HG02763 (cell line): ENCODE measurements around the gene BACE2.
"Not testable (repeated sequence)": the region's sequence is repeated elsewhere in the genome, so short reads cannot be mapped to it uniquely, and the experiment has no call there.

Experiments used
- ATAC-seq: cut with Tn5 transposase; IDR thresholded peaks from one replicate; pipeline ENCODE4 v1.9.1; 2021; ENCODE audit warnings: mild to moderate bottlenecking, moderate library complexity; ENCODE audit not compliant: unreplicated experiment

BACE2 gene

DNA sequence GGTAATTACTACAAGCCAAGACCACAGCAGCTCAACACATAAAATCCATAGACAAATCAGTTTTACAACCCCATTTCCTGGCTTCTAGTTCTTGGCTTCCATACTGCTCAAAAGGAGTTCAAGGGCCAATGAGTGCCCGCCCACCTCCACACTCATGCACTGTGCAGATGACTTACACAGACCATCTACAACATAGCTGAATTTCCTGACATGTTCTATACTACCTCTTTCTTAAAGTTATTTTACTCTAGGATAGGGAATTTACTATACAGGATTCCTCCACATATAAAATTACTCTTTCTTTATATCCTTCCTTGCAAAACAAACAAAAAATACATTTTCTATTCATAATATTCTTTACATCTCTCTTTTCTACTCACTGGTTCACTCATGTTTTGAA, 14.6 kb downstream of the BACE2 start:
- ATAC-seq = no peak

DNA sequence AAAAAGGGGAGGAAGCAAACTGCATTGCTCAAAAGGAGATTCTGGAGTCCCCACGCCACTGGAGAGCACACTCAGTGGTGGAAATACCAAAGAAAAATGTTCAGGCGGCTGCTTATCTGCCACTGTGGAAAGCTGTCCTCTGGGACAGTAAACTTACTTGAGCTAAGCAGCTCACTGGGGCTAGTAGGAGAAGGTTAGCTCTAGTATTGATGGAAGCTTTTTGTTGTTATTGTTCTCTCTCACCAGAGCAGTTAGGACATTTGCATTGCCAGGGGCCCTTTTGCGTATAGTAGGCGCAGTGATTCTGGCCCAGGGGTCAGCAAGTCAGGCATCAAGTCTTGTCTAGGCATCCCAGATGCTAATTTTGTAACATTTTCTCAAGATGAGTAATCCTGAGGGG, 15.6 kb downstream of the BACE2 start:
- no peak for ATAC-seq

DNA sequence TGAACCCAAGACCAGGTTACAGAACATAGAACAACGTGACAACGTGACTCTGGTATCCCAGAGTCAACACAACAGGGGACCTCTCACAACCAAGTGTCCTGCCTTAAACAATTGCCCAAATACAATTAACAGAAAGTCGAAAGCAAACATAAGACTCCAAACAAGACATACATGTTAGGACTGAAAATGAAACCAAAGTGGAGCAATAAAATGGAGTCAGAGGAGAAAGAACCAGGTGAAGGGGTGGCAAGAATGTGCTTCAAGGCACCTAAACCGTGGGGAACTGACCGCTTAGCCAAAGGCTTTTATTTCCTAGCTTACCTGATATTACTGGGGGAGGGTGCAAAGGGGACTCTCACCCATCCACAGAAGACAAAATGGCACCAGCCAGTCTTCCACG, 17.8 kb downstream of the BACE2 start:
- no peak for ATAC-seq

DNA sequence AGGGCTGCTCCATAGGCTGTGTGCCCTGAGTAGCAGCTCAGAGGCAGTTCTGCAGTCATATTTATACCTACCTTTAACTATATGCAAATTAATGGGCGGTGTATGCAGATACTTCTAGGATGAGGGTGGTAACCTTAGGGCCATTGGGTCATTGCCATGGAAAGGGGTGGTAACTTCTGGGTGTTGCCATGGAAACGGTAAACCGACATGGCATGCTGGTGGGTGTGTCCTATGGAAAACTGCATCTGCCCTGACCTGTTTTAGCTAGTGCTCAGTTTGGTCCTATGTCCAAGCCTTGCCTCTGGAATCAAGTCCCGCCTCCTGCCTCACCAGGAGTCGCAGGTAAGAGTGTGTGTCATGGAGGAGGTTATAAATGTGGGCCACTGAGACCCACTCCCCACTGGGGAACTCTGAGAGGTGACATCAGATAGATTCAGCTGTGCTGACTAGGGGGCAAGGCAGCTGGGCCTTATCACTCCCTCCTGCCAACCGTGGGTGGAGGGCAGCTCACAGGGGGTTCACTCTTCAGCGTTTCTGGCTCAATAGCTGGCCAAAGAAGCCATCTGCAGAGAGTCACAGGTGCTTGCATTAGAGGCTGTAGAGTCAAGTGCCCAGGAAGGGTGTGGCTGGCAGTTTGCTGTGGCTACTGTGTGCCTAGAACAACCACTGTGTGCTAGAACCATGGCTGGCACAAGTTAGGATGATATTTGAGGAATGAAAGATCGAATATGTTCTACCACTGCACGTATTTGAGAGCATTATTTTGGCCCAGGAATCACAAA, 19.0 kb downstream of the BACE2 start:
- no peak for ATAC-seq

DNA sequence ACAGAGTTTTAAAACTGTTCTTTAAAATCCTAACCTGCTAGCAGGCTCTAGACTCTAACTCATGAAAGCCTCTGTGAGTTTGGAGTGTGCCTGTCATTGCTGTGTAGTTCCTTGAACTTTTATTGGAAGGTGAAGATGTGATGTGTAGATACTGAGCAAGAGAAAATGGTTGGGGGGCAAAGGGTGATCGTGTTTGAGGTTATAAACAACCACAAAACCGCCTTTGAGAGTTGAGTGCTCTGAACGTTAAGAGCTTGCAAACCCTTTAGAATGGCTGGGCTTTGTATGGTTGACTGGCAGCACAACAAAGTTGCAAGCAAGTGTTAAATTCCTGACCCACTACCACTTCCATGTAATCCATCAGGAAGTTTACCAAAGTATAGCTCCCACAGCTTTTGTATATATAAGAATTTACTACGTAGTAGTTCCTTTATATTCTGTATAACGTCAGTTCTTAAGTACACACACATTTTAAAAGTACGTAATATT, 19.6 kb downstream of the BACE2 start:
- no peak for ATAC-seq

DNA sequence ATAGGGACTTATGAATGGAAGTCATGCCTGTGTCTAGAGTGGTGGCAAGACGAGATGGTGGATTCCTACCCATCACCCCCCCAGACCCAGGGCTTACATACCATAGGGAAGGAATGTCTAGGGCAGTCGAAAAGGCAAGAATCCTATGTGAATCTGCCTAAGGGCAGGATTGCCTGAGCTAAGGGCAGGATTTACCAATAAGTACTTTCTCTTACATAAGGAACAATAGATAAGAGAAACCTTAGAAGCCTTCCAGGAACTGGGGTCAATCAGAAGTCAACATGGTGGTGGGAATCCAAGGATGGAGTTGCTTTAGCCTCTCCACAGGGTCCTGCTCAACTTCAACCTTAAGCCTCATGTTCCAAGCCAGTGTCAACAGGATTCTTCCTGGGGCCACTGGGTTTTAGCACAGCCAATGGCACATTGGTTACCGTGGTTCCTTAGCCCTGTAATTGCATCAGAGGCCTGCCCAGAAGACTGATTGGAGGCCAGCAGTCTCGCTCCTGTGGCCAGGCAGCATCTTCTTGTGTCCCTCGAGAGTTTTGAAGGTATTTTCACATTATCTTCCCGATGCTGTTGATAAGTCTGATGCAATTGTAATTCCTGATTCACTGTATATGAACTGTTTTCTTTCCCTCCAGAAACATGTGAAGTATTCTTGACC, 20.7 kb downstream of the BACE2 start:
- ATAC-seq = no peak

DNA sequence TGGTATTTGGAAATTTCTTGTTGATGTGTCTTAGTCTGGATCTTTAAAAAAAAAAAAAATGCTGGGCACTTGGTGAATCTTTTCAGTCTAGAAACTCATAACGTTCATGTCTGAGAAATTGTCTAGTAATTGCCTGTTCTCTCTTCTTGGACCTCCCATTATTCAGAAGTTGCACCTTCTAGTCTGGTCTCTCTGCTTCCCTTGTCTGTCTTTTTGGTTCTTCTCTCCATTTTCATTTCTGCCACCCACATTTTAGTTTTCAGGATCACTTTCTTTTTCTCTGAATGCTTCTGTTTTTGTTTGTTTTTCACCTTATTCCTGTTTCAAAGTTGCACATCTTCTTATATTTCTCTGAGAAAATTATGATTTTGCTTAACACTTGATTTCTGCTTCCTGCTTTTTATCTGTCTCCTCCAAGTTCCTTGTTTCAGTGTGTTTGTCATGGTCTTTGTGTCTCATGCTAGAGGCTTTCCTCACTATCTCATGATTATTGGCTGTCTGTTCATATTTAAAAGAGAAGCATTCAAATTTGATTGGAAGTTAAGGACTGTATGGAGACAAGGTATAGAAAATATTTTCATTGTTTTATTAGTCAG, 21.3 kb downstream of the BACE2 start:
- no peak for ATAC-seq

DNA sequence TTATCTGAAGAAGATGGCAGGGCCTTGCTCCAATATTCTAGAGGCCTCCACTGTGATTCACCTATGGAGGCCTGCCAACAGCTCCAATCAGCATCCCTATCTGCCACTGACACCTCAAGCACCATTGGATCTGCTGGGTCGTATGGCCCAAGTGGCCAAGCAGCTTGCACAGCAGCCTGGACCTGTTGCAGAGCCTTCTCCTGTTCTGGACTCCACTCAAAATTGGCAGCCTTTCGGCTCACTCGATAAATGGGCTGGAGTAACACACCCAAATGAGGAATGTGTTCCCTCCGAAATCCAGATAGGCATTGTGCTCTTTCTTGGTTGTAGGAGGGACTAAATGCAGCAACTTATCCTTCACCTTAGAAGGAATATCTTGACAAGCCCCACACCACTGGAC, 24.6 kb downstream of the BACE2 start:
- ATAC-seq = not testable (repeated sequence)

DNA sequence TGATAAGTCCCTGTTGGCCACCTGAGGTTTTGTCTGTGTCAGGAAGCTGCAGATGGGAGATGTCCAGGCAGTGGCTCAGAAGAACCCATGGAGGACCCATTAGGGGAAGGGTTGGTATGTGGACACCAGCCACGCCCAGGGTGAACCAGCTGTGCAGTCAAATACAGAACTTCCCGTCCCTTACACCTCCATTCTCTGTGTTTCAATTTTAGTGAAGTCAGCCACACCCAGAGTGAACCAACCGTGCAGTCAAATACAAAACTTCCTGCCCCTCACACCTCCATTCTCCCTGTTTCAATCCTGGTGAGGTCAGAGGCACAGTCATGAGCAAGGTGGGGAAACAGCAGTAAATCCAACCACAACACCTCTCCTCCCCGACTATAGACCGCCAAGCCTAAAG, 27.4 kb downstream of the BACE2 start:
- no peak for ATAC-seq

DNA sequence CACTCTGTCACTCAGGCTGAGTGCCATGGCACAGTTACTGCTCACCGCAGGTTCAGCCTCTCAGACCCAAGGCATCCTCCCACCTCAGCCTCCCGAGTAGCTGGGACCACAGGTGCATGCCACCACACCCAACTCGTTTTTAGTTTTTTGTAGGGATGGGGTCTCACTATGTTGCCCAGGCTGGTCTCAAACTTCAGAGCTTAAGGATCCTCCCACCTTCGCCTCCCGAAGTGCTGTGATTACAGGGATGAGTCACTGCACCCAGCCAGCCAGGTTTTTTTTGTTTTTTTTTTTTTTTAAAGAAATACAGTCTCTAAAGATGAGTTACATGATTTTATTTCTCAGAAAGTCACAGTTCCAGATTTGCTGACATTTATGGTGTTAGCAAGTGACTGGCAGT, 29.0 kb downstream of the BACE2 start:
- ATAC-seq = no peak

DNA sequence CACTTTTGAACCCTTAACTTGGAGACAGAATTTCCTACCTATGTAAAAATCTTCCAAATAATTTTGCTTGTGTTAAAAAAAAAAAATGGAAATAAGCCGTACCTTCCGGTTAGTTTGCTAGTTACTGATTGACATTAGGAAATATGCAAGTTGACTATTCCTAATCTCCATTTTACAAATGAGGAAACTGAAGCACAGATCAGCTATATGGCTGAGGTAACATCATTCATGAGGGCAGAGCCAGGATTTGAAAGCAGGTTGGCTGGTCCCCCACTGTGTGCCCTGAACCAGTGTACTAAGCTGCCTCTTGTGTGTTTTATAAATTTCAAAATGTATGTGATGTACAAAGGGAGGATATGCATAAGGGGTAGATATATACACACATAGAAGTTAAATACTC, 29.6 kb downstream of the BACE2 start:
- ATAC-seq = no peak

DNA sequence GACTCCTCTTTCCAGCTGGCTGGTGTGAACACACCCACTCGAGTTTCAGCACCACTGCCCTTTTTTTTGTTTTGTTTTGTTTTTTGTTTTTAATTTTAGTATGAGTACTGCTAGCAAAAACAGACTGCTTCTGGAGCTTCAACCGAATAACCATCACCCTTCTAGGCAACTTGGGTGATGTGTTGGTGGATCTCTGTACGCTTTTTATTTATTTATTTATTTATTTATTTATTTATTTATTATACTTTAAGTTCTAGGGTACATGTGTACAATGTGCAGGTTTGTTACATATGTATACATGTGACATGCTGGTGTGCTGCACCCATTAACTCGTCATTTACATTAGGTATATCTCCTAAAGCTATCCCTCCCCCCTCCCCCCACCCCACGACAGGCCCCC, 30.7 kb downstream of the BACE2 start:
- not testable (repeated sequence) for ATAC-seq

DNA sequence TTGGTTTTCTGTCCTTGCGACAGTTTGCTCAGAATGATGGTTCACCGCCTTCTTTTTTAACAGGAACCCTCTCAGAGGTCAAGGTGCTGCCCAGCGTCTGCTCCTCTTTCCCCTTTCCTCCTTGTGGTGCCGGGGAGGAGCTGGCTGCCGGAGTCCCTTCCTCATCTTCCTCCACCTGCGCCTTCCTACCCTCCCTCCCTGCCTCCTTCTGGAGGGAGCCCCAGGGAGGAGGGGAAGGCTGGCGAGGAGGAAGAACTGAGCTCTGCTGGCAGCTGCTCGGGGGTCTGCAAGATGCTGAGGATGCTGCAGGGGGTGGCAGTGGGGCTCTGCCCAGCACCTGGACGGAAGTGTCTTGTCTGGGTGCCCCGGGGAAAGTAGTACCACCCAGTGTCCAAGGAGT, 31.2 kb downstream of the BACE2 start:
- no peak for ATAC-seq

DNA sequence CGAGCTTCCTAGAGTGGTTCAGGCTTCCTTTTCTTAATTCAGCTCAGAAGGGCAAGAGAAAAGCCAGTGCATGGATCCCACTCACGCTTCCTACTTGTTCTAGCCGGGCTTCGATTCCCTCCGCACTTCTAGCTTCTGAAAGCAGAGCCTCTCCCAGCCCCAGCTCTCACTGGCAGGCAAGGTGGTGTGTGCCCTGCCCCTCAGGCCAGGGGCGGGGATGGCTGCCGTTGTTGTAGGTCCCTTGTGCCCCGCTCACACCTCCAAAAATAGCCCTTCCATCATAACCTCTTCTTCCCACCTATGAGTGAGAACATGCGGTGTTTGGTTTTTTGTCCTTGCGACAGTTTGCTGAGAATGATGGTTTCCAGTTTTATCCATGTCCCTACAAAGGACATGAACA, 31.6 kb downstream of the BACE2 start:
- no peak for ATAC-seq

DNA sequence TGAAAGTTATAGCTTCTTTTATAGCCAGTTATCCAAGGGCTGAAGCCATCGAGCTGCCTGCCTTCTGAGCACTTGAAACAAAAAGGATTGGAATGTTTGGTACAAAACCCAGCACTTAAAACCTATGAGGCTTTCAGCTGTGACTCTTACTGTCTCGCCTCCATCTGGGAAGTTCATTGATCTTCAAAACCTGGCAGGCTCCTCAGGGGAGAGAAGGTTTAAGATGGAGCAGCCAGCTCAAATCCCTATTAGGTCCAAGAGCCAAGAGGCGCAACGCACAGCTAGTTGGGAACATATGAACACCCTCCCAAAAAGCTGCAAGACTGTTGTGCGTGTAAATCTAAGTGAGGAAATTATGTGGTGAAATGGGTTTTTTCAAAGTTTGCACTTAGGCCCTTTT, 33.4 kb downstream of the BACE2 start:
- no peak for ATAC-seq

DNA sequence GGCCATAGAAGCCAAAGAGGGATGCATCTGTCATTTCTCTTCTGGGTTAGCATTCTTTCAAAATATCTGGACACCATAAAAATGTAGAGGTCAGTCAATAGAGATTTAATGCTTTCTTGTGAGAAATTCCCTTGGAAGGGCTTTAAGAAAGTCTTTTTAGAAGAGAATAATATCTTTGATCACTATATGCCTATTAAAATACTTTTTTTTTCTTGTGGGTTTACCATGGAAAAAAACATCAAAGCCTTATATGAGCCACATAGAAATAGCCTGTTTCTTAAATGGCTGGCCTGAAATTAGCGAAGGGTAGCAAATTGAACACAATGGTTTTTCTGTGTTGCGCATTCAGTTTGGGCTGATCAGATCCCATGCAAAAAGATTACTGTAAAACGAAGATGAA, 36.8 kb downstream of the BACE2 start:
- ATAC-seq = no peak

DNA sequence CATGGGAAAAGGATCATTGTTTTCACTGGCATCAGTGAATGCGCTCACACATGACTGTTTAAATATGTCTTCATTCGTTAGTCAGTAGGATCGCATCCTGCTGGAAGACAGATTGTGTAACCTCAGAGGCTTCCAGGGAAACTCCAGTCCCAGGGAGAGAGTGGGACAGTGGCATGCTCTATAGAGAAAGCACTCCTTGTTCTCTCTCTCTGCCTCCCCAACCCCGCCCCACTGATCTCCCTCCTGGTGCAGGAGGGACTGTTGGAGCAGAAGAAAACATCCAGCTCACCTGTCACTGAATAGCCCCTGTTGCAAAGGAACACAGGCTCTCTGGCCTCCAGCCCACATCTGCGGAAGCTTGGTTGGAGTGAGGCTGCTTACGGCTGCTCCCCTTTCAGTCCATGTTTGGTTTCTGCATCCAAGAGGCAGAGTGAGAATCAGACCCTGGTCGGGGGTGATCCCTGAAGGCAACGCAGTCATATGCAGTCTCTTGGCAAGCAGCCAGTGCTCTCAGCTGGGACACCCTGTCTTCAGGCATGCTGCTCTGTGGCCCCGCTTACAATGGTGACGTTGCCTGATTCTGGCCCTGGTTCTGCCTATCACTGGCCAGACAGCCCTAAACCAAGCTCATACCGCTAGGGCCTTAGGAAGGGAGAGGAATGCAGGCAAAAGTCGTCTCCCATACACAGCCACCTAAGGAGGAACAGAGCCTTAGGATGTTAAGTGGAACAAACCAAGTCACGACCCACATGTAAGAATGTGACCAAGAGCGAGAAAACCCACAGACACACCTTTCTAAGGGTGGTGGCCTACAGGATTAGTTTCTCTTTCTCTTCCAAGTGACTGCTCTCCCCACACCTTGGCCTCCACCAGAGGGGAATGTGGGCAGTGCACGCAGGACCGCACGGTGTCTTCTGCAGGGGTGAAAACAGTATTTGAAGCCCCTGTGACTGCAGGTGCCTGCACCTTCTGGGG, 39.7 kb downstream of the BACE2 start:
- no peak for ATAC-seq

DNA sequence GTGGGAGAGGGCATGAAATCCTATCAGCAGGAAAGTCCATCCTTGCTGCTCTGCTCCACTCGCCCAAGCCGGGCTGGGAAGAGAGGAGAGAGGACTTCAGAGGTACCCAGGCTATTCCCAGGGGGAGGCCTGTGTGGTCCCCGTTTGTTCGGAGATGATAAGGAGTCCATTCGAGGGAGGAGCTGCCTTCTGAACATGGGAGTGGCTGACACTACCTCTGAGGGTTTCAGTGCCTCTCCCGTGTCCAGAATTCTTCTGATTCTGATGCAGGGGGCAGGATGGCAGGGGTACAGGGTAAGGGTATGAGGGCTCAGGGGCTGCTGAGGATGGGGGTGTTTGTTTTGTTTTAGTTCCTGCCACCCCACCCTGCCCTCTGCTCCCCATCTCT, 40.4 kb downstream of the BACE2 start:
- ATAC-seq = no peak

DNA sequence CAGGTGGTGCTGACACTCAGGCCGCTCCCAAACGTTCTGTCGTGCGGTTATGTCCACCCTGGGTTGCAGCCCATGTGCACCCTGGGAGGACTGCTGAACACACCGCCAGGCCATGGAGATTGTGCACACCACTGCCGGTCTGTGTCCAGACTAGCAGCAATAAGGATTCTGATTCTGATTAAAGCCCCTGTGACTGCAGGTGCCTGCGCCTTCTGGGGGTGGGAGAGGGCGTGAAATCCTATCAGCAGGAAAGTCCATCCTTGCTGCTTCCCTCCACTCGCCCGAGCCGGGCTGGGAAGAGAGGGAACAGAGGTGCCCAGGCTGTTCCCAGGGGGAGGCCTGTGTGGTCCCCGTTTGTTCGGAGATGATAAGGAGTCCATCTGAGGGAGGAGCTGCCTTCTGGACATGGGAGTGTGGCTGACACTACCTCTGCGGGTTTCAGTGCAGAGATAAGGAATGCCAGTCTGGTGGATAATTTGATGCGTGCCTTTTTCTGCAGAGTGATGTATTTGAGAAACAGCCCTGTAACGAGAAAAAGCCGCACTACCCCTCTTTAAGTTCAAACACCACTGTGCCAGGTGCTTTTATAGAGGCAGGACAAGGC, 41.2 kb downstream of the BACE2 start:
- ATAC-seq = no peak

DNA sequence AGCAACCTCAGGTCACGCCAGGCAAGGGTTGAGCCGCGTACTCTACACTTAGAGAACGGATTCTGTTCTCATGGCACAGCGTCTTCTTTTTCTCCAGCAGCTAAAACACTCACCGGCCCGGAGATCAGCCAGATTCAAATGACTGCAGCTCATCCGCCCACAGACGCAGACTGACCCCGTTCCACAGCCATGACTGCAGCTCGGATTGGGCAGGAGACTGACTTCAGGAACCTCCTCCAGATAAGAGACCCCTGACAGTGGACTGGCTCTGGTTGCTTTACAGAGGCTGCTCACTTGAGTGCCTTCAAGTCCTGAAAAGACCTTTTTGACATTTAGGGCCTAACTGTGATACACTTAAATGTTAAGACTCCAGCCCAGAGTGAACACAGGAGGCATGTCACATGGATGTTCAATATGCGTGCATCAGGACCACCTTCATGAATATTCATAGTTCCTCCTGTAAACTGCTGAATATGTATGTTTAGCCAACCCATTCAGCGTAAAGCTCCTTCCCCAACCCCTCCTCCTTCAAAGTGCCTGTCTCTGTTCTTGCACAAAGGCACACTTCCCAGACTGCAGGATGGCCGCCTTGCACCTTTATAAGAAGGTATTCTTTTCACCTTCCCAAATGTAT, 42.6 kb downstream of the BACE2 start:
- no peak for ATAC-seq
